Measurements from ENCODE around the gene ZNF423.

GRCh38 chr16:49594685-49595498 is 261.0 kb downstream of the ZNF423 start:
- no peak for TF ChIP-seq CTCF (conservative IDR thresholded peaks at IDR 0.05; ENCODE audit: low read depth, low read length)
- no peak for TF ChIP-seq EZH2 (IDR thresholded peaks at IDR 0.05; ENCODE audit: borderline replicate concordance, low read depth, low read length, poor library complexity, severe bottlenecking)
